Muscle layer of colon (tissue), 2 donors: Measurements from ENCODE around the gene RIMS4.
"Not testable (repeated sequence)": the region's sequence is repeated elsewhere in the genome, so short reads cannot be mapped to it uniquely, and the experiment has no call there.

Experiments used
- H3K27ac ChIP-seq: one replicate; pipeline ENCODE4 v1.7.0; 2013; ENCODE audit warnings: low read depth, mild to moderate bottlenecking, low read length, moderate library complexity
- H3K27me3 ChIP-seq, 2 donors: one replicate each; pipeline ENCODE4 v1.7.0; 2013; ENCODE audit warnings: low read length in 2 of 2, mild to moderate bottlenecking in 2 of 2; ENCODE audit not compliant: insufficient read depth in 2 of 2, control insufficient read depth in 1 of 2
- H3K36me3 ChIP-seq: one replicate; pipeline ENCODE4 v1.7.0; 2013; ENCODE audit warnings: mild to moderate bottlenecking, low read length; ENCODE audit not compliant: insufficient read depth
- H3K4me1 ChIP-seq: one replicate; pipeline ENCODE4 v1.7.0; 2013; ENCODE audit warnings: mild to moderate bottlenecking, low read length; ENCODE audit not compliant: insufficient read depth
- H3K4me3 ChIP-seq, 2 donors: one replicate each; pipeline ENCODE4 v1.7.0; 2013; ENCODE audit warnings: low read length in 2 of 2, low read depth in 1 of 2, mild to moderate bottlenecking in 1 of 2, moderate library complexity in 1 of 2
- H3K9ac ChIP-seq: one replicate; pipeline ENCODE4 v1.7.0; 2013; ENCODE audit warnings: low read length
- H3K9me3 ChIP-seq: one replicate; pipeline ENCODE4 v1.7.0; 2013; ENCODE audit warnings: mild to moderate bottlenecking, low read length
- donor health status: abdominal sarcoma.
- donor health status: Adenocarcinoma of cecum.

The RIMS4 gene

DNA sequence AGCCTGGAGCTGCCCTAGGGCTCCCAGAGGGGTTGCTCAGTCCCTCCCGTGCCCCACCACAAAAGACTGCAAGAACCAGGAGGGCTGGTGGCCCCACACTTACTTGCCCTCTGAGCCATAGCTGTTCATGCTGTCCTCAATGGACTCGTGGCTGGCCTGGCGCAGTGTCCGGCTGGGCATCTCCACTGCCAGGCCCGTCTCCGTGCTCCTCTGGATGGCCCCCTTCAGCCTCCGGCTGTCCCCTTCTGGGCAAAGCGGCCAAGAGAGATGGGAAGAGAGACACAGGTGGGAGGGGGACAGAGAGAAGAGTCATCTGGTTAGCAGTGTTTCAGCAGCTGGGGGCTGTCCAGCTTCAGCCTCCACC is 39.2 kb downstream of the RIMS4 start:
- Histone ChIP-seq H3K27me3 (peaks cover 0 to 26% of the 10 kb centered on the region in 2 donors), H3K4me1 (no peaks in the 10 kb centered on the region), H3K9me3 (no peaks in the 10 kb centered on the region), H3K9ac (no peak overlapping the region), H3K36me3 (no peaks in the 10 kb centered on the region), H3K4me3 (no peak overlapping the region), H3K27ac (no peak overlapping the region)

GRCh38 chr20:44770484-44771171 is 39.7 kb downstream of the RIMS4 start:
- H3K27ac ChIP-seq = no peak overlapping the region
- no peaks in the 10 kb centered on the region for H3K36me3 ChIP-seq
- peaks cover 0 to 28% of the 10 kb centered on the region in 2 donors for H3K27me3 ChIP-seq

DNA sequence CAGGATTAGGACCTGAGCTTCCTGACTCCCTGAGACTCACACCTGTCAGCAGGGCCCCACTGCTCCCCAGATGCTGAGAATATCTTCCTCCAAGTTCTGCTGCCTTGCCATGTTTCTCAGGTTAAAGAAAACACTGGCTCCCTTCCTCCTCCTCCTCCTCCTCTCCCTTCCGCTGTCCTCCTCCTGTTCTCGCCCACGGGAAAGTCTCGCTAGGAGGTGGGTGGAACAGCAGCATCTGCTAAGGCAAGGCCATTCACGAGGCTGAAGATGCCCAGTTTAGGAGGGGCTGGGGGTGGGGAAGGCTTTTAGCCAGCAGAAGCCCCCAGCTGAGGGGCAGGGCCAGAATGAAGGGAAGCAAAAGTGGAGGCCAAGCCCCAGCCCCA is 40.9 kb downstream of the RIMS4 start:
- no peaks in the 10 kb centered on the region for H3K9me3 ChIP-seq
- H3K27me3 ChIP-seq = peaks cover 0 to 28% of the 10 kb centered on the region in 2 donors
- no peak overlapping the region for H3K4me3 ChIP-seq
- H3K36me3 ChIP-seq = no peaks in the 10 kb centered on the region
- H3K9ac ChIP-seq = no peak overlapping the region
- no peaks in the 10 kb centered on the region for H3K4me1 ChIP-seq
- H3K27ac ChIP-seq = no peak overlapping the region

More at GRCh38 chr20:44770484-44771171, 39.7 kb downstream of the RIMS4 start:
- H3K9me3 ChIP-seq = no peaks in the 10 kb centered on the region
- H3K4me1 ChIP-seq = no peaks in the 10 kb centered on the region
- no peak overlapping the region for H3K4me3 ChIP-seq
- no peak overlapping the region for H3K9ac ChIP-seq

- Histone ChIP-seq H3K27ac (no peak overlapping the region), H3K4me1 (no peaks in the 10 kb centered on the region), H3K27me3 (peaks cover 0 to 28% of the 10 kb centered on the region in 2 donors), H3K4me3 (no peak overlapping the region), H3K36me3 (no peaks in the 10 kb centered on the region), H3K9me3 (no peaks in the 10 kb centered on the region), H3K9ac (no peak overlapping the region)
Measured at GRCh38 chr20:44768854-44769480, 41.4 kb downstream of the RIMS4 start.

- no peaks in the 10 kb centered on the region for H3K36me3 ChIP-seq
- H3K4me1 ChIP-seq = no peaks in the 10 kb centered on the region
- H3K4me3 ChIP-seq = no peak overlapping the region
- no peak overlapping the region for H3K9ac ChIP-seq
- H3K27me3 ChIP-seq = peaks cover 0 to 26% of the 10 kb centered on the region in 2 donors
- H3K27ac ChIP-seq = no peak overlapping the region
- H3K9me3 ChIP-seq = no peaks in the 10 kb centered on the region
Measured at GRCh38 chr20:44768256-44768655, 42.1 kb downstream of the RIMS4 start.

GRCh38 chr20:44765701-44766347 is 44.5 kb downstream of the RIMS4 start:
- no peaks in the 10 kb centered on the region for H3K9me3 ChIP-seq
- no peaks in the 10 kb centered on the region for H3K36me3 ChIP-seq
- no peak overlapping the region for H3K9ac ChIP-seq

GRCh38 chr20:44765091-44765490 is 45.3 kb downstream of the RIMS4 start:
- no peaks in the 10 kb centered on the region for H3K36me3 ChIP-seq
- H3K4me1 ChIP-seq = no peaks in the 10 kb centered on the region
- no peak overlapping the region for H3K4me3 ChIP-seq
- H3K27me3 ChIP-seq = peaks cover 0 to 13% of the 10 kb centered on the region in 2 donors
- H3K27ac ChIP-seq = no peak overlapping the region
- no peak overlapping the region for H3K9ac ChIP-seq
- H3K9me3 ChIP-seq = no peaks in the 10 kb centered on the region

More at GRCh38 chr20:44765701-44766347, 44.5 kb downstream of the RIMS4 start:
- H3K4me1 ChIP-seq = no peaks in the 10 kb centered on the region
- peaks cover 0 to 14% of the 10 kb centered on the region in 2 donors for H3K27me3 ChIP-seq
- H3K4me3 ChIP-seq = no peak overlapping the region
- H3K27ac ChIP-seq = no peak overlapping the region

GRCh38 chr20:44763798-44764197 is 46.5 kb downstream of the RIMS4 start:
- H3K9me3 ChIP-seq, H3K27ac ChIP-seq, H3K4me1 ChIP-seq, H3K36me3 ChIP-seq, H3K4me3 ChIP-seq, H3K9ac ChIP-seq: not testable (repeated sequence)
- peaks cover 0 to 13% of the 10 kb centered on the region in 2 donors for H3K27me3 ChIP-seq

DNA sequence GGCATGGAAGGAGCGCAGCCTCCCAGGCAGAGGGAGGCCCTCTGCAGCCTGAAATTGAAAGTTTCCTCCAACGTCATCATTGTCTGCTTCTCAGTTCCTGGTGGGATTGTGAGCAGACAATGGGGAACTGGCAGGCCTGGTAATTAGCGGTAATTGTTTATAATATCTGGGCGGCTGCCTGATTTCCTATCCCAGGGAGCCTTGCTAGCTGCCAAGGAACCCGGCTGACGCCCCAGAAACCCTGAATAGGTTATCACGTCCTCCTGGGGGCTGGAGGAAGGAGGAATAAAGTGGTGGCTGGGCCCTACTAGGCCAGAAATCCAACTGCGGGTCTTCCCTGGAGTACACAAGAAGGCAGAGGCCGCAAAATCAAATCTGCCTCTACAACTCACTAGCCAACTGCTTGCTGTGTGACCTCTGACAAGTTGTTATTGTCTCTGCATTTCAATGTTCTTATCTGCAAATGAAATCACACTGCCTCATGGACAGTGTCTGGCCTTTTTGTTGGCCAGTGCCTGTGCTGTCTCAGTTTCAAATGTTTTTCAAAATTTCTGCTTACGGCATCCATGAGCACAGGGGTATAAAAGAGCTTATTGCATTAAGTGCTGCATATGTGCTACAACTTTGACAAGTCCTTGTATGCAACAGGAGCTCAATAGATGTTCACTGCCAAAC is 47.7 kb downstream of the RIMS4 start:
- Histone ChIP-seq H3K36me3 (no peaks in the 10 kb centered on the region), H3K27ac (no peak overlapping the region), H3K9me3 (no peaks in the 10 kb centered on the region), H3K4me1 (no peaks in the 10 kb centered on the region), H3K9ac (no peak overlapping the region), H3K27me3 (peaks cover 0 to 4% of the 10 kb centered on the region in 2 donors), H3K4me3 (no peak overlapping the region)

GRCh38 chr20:44761423-44761822 is 48.9 kb downstream of the RIMS4 start:
- Histone ChIP-seq H3K4me3 (no peak overlapping the region), H3K9ac (no peak overlapping the region), H3K36me3 (no peaks in the 10 kb centered on the region), H3K4me1 (no peaks in the 10 kb centered on the region), H3K27me3 (peaks cover 0 to 3% of the 10 kb centered on the region in 2 donors), H3K9me3 (no peaks in the 10 kb centered on the region), H3K27ac (no peak overlapping the region)

DNA sequence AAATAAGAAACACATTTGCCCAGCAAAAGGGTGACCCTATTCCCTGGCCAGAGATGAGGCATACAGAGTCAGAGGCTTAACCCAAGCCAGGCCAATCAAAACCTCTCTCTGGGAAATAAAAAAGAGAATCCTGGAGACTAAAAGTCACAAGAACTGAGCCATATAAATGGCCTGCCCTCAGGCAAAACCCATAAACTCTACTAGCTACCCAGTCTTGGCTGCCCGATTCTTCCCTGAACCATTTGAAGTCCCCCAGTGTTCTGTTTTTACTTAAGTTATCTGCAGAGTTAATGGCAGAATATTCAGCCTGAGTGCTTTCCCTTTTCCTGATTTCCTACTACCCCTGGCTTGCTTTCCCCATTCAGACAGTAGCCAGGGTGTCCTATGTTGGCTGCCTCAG is 50.8 kb downstream of the RIMS4 start:
- no peaks in the 10 kb centered on the region for H3K9me3 ChIP-seq
- no peak overlapping the region for H3K27ac ChIP-seq
- H3K4me1 ChIP-seq = no peaks in the 10 kb centered on the region
- H3K9ac ChIP-seq = no peak overlapping the region
- H3K27me3 ChIP-seq = peaks cover 0 to 3% of the 10 kb centered on the region in 2 donors
- H3K36me3 ChIP-seq = no peaks in the 10 kb centered on the region
- no peak overlapping the region for H3K4me3 ChIP-seq
